GM10266 (cell line): ENCODE measurements around the gene RXRA.

Source experiments
- DNase-seq: peaks from one replicate; pipeline ENCODE4 v3.0.0; 2012; ENCODE audit errors: extremely low spot score
- TF ChIP-seq, protein P1 (sequence below): IDR thresholded peaks from 2 replicates; pipeline ENCODE4 v1.5.1; 2012; ENCODE audit warnings: mild to moderate bottlenecking, low read depth; ENCODE audit not compliant: control insufficient read depth, insufficient read depth; ENCODE audit errors: missing control alignments

The RXRA gene

GRCh38 chr9:134431095-134431494 is 104.8 kb downstream of the RXRA start:
- TF ChIP-seq, protein P1, sequence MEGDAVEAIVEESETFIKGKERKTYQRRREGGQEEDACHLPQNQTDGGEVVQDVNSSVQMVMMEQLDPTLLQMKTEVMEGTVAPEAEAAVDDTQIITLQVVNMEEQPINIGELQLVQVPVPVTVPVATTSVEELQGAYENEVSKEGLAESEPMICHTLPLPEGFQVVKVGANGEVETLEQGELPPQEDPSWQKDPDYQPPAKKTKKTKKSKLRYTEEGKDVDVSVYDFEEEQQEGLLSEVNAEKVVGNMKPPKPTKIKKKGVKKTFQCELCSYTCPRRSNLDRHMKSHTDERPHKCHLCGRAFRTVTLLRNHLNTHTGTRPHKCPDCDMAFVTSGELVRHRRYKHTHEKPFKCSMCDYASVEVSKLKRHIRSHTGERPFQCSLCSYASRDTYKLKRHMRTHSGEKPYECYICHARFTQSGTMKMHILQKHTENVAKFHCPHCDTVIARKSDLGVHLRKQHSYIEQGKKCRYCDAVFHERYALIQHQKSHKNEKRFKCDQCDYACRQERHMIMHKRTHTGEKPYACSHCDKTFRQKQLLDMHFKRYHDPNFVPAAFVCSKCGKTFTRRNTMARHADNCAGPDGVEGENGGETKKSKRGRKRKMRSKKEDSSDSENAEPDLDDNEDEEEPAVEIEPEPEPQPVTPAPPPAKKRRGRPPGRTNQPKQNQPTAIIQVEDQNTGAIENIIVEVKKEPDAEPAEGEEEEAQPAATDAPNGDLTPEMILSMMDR = no peak
- no peak for DNase-seq

DNA sequence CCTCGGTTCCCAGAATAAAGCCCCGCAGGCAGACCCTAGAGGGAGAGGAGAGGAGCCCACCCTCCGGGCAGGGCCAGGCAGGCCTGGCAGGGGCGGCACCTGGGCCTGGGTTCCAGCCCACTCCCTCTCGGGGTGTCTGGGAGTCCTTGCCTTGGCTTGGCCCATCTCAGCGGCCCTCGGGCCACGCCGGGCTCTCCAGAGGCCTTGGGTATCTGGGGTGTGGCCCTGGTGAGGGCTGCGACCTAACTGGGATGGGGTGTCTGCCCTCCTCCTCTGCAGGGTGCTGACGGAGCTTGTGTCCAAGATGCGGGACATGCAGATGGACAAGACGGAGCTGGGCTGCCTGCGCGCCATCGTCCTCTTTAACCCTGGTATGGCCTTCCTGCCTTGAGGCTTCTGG is 105.4 kb downstream of the RXRA start:
- TF ChIP-seq, protein P1 = no peak
- DNase-seq = no peak

DNA sequence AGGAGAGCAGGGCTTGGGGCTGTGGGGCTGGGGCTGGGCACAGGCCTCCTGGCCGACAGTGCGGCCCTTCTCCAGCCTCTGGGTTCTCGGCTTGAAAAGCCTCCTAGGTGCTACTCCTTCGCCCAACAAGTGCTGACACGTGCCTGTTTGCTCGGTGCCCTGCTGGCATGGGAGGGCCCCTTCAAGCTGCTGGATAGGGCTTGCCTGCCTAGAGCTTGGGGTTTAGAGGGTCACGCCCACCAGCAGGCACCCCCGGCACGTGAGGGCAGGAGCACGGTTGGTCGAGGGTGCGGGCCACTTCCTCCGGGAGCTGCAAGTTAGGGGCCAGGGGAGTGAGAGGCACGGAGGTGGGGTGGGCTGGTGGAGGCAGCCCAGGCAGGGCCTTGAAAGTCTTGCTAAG is 106.2 kb downstream of the RXRA start:
- TF ChIP-seq, protein P1 = no peak
- DNase-seq = no peak

DNA sequence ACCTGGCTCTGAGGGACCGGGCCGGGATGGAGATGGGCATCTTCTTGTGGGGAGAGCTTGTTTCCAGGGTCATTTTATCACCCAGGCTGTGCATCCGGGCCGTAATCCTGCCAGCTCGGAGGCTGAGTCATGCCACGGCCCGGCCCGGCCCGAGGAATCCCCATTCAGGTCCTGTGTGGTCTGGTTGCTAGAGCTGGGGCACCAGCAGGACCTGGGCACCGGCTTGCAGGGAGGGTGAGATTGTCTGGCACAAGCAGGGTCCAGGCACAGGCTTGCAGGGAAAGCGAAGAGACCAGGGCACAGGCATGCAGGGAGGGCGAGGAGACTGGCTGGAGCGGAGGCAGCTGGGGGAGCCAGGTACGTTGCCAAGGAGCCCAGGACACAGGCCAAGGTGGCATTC is 106.8 kb downstream of the RXRA start:
- TF ChIP-seq, protein P1 = no peak
- DNase-seq = no peak

- TF ChIP-seq, protein P1 = no peak
Measured at GRCh38 chr9:134433909-134434882, 107.9 kb downstream of the RXRA start.

GRCh38 chr9:134434894-134435506 is 108.7 kb downstream of the RXRA start:
- TF ChIP-seq, protein P1 = no peak
- no peak for DNase-seq

More at GRCh38 chr9:134433909-134434882, 107.9 kb downstream of the RXRA start:
- DNase-seq = no peak
